Measurements from ENCODE around the gene GPR17.

GPR17 gene

DNA sequence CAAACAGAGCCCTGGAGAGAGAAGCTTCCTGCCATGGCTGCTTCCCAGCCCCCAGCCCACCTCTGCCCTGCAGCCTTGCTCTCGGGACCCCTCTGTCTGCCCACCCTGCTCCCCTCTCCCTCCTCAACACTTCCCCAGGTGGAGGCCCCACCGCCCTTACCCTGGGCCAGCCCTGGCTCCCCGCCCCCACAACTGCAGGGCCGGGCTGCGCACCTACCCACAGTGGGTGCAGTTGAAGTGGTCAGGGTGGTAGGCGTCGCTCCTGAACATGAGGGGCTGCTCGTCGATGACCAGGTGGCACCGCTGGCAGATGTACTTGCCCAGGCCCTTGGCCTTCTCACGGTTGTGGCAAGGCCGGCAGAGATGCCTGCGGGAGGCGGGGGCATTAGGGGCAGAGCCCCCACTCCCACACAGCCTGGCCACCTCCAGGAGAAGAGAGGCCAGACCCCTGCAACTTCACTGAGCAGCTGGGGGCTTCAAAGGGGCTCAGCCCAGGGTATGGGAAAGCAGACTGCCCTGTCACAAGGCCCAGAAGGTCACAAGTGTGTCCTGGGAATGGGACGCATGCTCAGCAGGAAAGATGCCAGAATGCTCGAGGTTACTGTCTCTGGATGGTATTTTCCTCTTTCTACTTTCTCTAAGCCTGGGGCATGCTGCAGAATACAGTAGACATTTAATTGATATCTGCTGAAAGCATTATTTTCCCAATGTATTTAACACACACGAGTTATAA is 3.1 kb upstream of the GPR17 start:
- no peak for DNase-seq

- no peak for DNase-seq
Observed at GRCh38 chr2:127643439-127644065, 2.4 kb upstream of the GPR17 start.

- DNase-seq: no peak
Observed at GRCh38 chr2:127644066-127645025, 1.6 kb upstream of the GPR17 start.

DNA sequence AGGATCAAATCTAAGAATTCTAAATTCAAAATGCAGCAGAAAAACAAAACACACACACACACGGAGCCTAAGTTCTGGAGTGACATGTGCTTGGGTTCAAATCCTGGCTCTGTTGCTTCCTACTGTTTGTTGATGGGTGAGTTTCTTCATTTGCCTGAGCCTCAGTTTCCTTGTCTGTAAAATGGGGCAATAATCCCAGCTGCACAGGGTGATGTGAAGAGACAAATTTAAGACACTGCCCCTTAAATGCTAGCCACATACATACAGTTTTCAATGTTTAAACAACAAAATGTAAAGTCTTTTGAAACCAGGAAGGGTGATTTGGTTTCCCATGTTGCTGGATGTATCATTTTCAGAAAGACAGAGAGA is 943 bp upstream of the GPR17 start:
- no peak for DNase-seq

DNA sequence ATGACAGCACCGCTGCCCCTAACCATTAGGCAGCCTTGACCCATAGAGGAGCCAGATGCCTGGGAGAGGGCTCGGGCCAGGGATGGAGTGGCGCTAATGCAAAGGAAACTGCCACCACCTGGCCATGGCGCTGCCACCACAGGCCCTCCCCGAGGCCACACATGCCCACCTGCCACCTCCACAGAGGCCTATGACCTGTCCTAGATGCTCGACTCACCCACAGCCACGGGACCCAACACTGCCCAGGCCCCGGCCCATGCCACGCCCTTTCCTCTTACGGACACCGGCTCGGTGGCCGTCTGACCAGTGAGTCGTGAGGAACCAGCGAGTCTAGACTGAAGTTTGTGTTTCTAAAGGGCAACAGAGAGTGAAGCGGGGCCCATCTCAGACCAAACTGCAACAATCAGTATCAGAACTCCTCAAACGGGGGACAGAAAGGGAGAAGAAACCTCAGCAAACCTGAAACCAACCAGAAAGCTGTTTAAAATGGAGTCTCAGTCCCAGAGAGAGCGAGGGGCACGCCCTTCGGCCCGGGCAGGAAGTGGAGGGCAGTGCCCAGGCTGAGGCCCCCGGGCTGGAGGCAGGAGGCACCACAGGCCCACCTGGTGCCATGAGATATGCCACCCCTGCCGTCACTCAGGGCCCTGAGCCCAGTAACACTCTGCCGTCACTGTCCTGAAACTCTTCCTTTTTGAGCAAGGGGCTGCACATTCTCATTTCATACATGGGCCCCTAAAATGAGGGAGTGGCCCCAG is 711 bp downstream of the GPR17 start:
- DNase-seq: no peak

- DNase-seq: no peak
Observed at GRCh38 chr2:127647242-127648190, 1.6 kb downstream of the GPR17 start.

GRCh38 chr2:127648321-127648720 is 2.4 kb downstream of the GPR17 start:
- DNase-seq: no peak

- DNase-seq: peak in 3 of 6 experiments; percentile 25 to 55 (median 47)
Observed at GRCh38 chr2:127649100-127649611, 3.2 kb downstream of the GPR17 start.

- peak; percentile 62 to 90 (median 78) for DNase-seq
Observed at GRCh38 chr2:127649684-127650040, 3.7 kb downstream of the GPR17 start.

- DNase-seq: no peak
Observed at GRCh38 chr2:127650041-127650784, 4.3 kb downstream of the GPR17 start.

DNA sequence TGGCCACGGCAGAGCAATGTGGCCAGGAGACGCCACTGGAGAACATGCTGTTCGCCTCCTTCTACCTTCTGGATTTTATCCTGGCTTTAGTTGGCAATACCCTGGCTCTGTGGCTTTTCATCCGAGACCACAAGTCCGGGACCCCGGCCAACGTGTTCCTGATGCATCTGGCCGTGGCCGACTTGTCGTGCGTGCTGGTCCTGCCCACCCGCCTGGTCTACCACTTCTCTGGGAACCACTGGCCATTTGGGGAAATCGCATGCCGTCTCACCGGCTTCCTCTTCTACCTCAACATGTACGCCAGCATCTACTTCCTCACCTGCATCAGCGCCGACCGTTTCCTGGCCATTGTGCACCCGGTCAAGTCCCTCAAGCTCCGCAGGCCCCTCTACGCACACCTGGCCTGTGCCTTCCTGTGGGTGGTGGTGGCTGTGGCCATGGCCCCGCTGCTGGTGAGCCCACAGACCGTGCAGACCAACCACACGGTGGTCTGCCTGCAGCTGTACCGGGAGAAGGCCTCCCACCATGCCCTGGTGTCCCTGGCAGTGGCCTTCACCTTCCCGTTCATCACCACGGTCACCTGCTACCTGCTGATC is 4.9 kb downstream of the GPR17 start:
- no peak for DNase-seq

GRCh38 chr2:127651381-127651809 is 5.4 kb downstream of the GPR17 start:
- DNase-seq: no peak

DNA sequence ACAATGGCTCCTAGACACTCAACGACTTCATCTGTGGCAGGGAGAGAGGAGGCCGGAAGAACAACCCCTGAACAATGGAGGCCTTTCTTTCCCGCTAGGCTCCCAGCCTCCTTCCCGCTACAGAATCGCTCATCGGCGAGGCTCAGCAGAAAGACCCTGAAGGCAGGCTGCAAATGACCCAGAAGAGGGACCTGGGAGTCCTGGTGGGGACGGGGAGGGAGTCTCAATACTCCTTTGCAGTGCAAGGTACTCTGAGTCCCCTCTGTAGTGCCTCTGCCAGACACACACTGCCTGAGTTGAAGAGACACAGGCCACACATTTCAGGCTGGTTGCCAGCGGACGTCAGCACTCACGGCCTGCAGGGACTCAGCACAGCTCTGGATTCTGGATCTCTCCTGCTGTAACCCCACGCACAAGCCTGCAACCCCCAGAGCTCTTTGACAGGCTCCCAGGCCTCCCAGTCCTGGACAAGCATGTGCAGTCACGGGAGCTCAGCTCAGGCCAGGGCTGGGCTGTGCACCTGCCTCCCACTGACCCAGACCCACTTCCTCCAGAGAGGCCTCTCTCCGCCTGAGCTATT is 6.1 kb downstream of the GPR17 start:
- no peak for DNase-seq

GRCh38 chr2:127652786-127653357 is 6.9 kb downstream of the GPR17 start:
- DNase-seq: no peak

- DNase-seq: no peak
Observed at GRCh38 chr2:127653421-127654083, 7.6 kb downstream of the GPR17 start.

DNA sequence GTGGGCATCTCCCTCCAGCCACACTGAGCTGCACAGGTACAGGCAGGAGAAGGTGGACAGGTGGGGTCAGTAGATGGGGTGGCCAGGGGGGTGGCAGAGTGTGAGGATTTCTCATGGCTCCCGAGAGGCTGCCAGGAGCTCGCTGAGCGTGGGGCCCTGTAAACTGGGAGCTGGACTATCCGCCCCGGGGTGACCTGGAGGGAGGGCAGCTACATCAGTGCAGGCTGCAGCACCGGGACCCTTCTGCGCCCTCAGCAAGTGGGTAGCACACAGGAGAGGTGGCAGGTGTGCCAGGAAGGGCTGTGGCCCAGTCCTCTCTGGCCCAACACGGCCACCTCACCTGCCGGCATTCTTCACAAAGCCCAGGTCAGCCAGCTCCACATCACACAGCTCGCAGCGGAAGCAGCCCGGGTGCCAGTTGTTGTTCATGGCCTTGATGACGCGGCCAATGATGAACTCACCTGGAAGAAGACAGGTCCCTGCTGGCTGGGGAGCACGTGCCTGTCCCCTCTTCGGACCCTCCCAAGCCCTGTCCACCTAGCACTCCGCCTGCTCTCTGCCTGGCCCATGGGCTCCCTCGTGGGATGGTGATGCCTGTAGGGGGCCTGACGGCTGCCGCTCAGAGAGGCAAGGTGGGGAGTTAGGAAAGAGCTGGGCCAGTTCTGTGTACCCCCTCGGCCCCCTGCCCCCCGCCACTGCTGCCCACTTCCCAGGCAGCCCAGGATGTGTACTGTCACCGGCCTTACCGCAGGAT is 8.3 kb downstream of the GPR17 start:
- no peak for DNase-seq

GRCh38 chr2:127654838-127655175 is 8.9 kb downstream of the GPR17 start:
- no peak for DNase-seq
